Measurements from ENCODE around the gene VPS9D1. TPM values are rescaled to one million over a fixed set of nuclear protein-coding genes. Genes with fewer than 3 reads are reported as not detected.

Gene VPS9D1
- total RNA-seq, 5 donors from 2014 or later (not counting 1 experiment from before 2014, with no cell fraction given) = 15.5 to 28.8 (median 24.5) TPM

GRCh38 chr16:89737341-89738071, 16.8 kb upstream of the VPS9D1 start:
- H3K27me3 ChIP-seq (replicated peaks in 1 of 2; ENCODE audit: control insufficient read depth in 2 of 2, extremely low read depth in 1 of 2, insufficient read depth in 2 of 2, low read length in 1 of 2) = no peaks in the 10 kb centered on the region
- DNase-seq = peak in 33 of 35 experiments; percentile 32 to 77 (median 50)
- H3K27ac ChIP-seq (ENCODE audit: low read length) = peak overlapping the region; percentile 36
- no peaks in the 10 kb centered on the region for H3K9me3 ChIP-seq
- ChIA-PET CTCF (interaction anchor here in 1 of 2 donors (1.0 to 1.7 kb wide), 5 partner anchors 13 to 127 kb away, joined by 3 to 14 read pairs (median 7); no protein-coding TSS in a partner anchor), POLR2A (interaction anchor here (0.6 to 1.7 kb wide), 4 partner anchors 8 to 24 kb away, joined by 3 to 6 read pairs (median 4); no protein-coding TSS in a partner anchor)
- H3K4me1 ChIP-seq (ENCODE audit: control insufficient read depth in 1 of 2, extremely low read depth in 1 of 2, insufficient read depth in 2 of 2, low read length in 2 of 2) = peaks cover 21 to 71% of the 10 kb centered on the region in 2 experiments
- H3K27ac Mint-ChIP-seq = peak overlapping the region; percentile 65 to 80
- H3K9me3 Mint-ChIP-seq = no peaks in the 10 kb centered on the region
- H3K4me1 Mint-ChIP-seq = peaks cover 44 to 64% (median 46%) of the 10 kb centered on the region in 3 donors
- H3K36me3 ChIP-seq (ENCODE audit: control insufficient read depth in 2 of 2, extremely low read depth in 1 of 2, insufficient read depth in 1 of 2, low read length in 1 of 2) = peaks cover 43 to 86% of the 10 kb centered on the region in 2 donors
- no peak overlapping the region for H3K4me3 ChIP-seq (ENCODE audit: control insufficient read depth in 1 of 2, extremely low read depth in 1 of 2, low read length in 1 of 2)
- no peaks in the 10 kb centered on the region for H3K27me3 Mint-ChIP-seq
- 62% methylated on average over 16 of the region's 20 CpGs for WGBS (ENCODE audit: insufficient coverage)
- ATAC-seq (replicated peaks in 1 of 4) = peak; percentile 54 to 86 (median 61)
- H3K36me3 Mint-ChIP-seq = peaks cover 42% of the 10 kb centered on the region
- H3K4me3 Mint-ChIP-seq = peak overlapping the region in 2 of 3 donors; percentile 3 to 53

GRCh38 chr16:89736554-89736953, 15.9 kb upstream of the VPS9D1 start:
- Mint-ChIP-seq H3K27me3 (no peaks in the 10 kb centered on the region), H3K27ac (peak overlapping the region; percentile 65 to 80), H3K4me3 (peak overlapping the region in 1 of 3 donors; percentile 53), H3K4me1 (peaks cover 53 to 71% (median 55%) of the 10 kb centered on the region in 3 donors), H3K9me3 (no peaks in the 10 kb centered on the region), H3K36me3 (peaks cover 47% of the 10 kb centered on the region)
- DNase-seq (no peak), ATAC-seq (replicated peaks in 1 of 4) (no peak)
- Histone ChIP-seq H3K4me3 (ENCODE audit: control insufficient read depth in 1 of 2, extremely low read depth in 1 of 2, low read length in 1 of 2) (no peak overlapping the region), H3K9me3 (no peaks in the 10 kb centered on the region), H3K27me3 (replicated peaks in 1 of 2; ENCODE audit: control insufficient read depth in 2 of 2, extremely low read depth in 1 of 2, insufficient read depth in 2 of 2, low read length in 1 of 2) (no peaks in the 10 kb centered on the region), H3K4me1 (ENCODE audit: control insufficient read depth in 1 of 2, extremely low read depth in 1 of 2, insufficient read depth in 2 of 2, low read length in 2 of 2) (peaks cover 21 to 80% of the 10 kb centered on the region in 2 experiments), H3K27ac (ENCODE audit: low read length) (peak overlapping the region; percentile 36), H3K36me3 (ENCODE audit: control insufficient read depth in 2 of 2, extremely low read depth in 1 of 2, insufficient read depth in 1 of 2, low read length in 1 of 2) (peaks cover 46 to 93% of the 10 kb centered on the region in 2 donors)
- ChIA-PET CTCF (interaction anchor here (0.7 to 1.7 kb wide), 4 partner anchors 12 to 128 kb away, joined by 4 to 7 read pairs (median 6); no protein-coding TSS in a partner anchor), POLR2A (interaction anchor here (1.2 to 1.7 kb wide), 2 partner anchors 13 to 25 kb away, joined by 4 read pairs; no protein-coding TSS in a partner anchor)
- WGBS (ENCODE audit: insufficient coverage) = 100% methylated on average over 1 of the region's 3 CpGs

DNA sequence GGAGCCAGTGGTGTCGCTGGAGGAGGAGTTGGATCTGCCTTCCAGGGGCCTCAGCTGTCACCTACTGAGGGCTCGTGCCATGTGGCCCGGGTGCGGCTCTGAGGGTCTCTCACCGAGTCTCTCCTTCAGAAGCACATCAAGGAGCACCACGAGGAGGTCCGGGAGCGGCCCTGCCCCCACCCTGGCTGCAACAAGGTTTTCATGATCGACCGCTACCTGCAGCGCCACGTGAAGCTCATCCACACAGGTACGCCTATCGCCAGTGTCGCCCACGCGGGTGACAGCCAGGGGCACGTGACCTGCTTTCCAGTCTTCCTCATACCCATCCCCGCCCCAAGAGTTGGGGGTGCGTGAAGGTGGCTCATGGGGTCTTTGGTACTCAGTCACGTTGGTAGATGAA, 13.1 kb upstream of the VPS9D1 start:
- ATAC-seq (replicated peaks in 1 of 4) = no peak

DNA sequence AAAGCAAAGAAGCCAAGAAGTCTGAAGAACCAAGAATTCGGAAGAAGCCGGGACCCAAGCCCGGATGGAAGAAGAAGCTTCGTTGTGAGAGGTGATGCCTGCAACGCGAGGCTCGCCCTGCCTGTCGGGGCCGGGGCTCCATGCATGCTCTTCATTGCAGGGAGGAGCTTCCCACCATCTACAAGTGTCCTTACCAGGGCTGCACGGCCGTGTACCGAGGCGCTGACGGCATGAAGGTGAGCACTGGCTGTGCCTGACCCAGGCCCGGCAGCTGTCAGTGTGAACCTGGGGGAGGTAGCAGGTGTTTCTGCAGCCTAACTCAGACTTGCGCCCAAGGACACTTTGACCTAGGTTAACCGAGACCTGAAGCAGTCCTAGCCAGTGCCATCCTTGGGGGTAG, 12.6 kb upstream of the VPS9D1 start:
- POLR2A ChIA-PET = no interaction called here
- Histone ChIP-seq H3K27ac (ENCODE audit: low read length) (no peak overlapping the region), H3K36me3 (ENCODE audit: control insufficient read depth in 2 of 2, extremely low read depth in 1 of 2, insufficient read depth in 1 of 2, low read length in 1 of 2) (peaks cover 39 to 95% of the 10 kb centered on the region in 2 donors), H3K4me1 (ENCODE audit: control insufficient read depth in 1 of 2, extremely low read depth in 1 of 2, insufficient read depth in 2 of 2, low read length in 2 of 2) (peaks cover 21 to 98% of the 10 kb centered on the region in 2 experiments), H3K27me3 (replicated peaks in 1 of 2; ENCODE audit: control insufficient read depth in 2 of 2, extremely low read depth in 1 of 2, insufficient read depth in 2 of 2, low read length in 1 of 2) (no peaks in the 10 kb centered on the region), H3K9me3 (no peaks in the 10 kb centered on the region), H3K4me3 (ENCODE audit: control insufficient read depth in 1 of 2, extremely low read depth in 1 of 2, low read length in 1 of 2) (no peak overlapping the region)
- CTCF ChIA-PET = no interaction called here
- ATAC-seq (replicated peaks in 1 of 4) (no peak), DNase-seq (no peak)
- Mint-ChIP-seq H3K27ac (peak overlapping the region in 1 of 2 donors; percentile 39), H3K27me3 (no peaks in the 10 kb centered on the region), H3K9me3 (no peaks in the 10 kb centered on the region), H3K4me1 (peaks cover 64 to 74% (median 66%) of the 10 kb centered on the region in 3 donors), H3K4me3 (peak overlapping the region in 1 of 3 donors; percentile 34), H3K36me3 (peaks cover 49% of the 10 kb centered on the region)
- WGBS (ENCODE audit: insufficient coverage) = 84% methylated on average over 7 of the region's 17 CpGs

More for the DNA sequence above, 13.1 kb upstream of the VPS9D1 start:
- Mint-ChIP-seq H3K27me3 (no peaks in the 10 kb centered on the region), H3K4me3 (no peak overlapping the region), H3K27ac (no peak overlapping the region), H3K36me3 (peaks cover 51% of the 10 kb centered on the region), H3K9me3 (no peaks in the 10 kb centered on the region), H3K4me1 (peaks cover 66 to 78% (median 68%) of the 10 kb centered on the region in 3 donors)
- no peak for DNase-seq
- H3K9me3 ChIP-seq = no peaks in the 10 kb centered on the region
- CTCF ChIA-PET = no interaction called here
- WGBS (ENCODE audit: insufficient coverage) = 98% methylated on average over 12 of the region's 21 CpGs
- POLR2A ChIA-PET = no interaction called here
- no peaks in the 10 kb centered on the region for H3K27me3 ChIP-seq (replicated peaks in 1 of 2; ENCODE audit: control insufficient read depth in 2 of 2, extremely low read depth in 1 of 2, insufficient read depth in 2 of 2, low read length in 1 of 2)
- no peak overlapping the region for H3K27ac ChIP-seq (ENCODE audit: low read length)
- H3K4me1 ChIP-seq (ENCODE audit: control insufficient read depth in 1 of 2, extremely low read depth in 1 of 2, insufficient read depth in 2 of 2, low read length in 2 of 2) = peaks cover 21 to 100% of the 10 kb centered on the region in 2 experiments
- H3K4me3 ChIP-seq (ENCODE audit: control insufficient read depth in 1 of 2, extremely low read depth in 1 of 2, low read length in 1 of 2) = no peak overlapping the region
- H3K36me3 ChIP-seq (ENCODE audit: control insufficient read depth in 2 of 2, extremely low read depth in 1 of 2, insufficient read depth in 1 of 2, low read length in 1 of 2) = peaks cover 41 to 96% of the 10 kb centered on the region in 2 donors

GRCh38 chr16:89732918-89733242, 12.2 kb upstream of the VPS9D1 start:
- no peaks in the 10 kb centered on the region for H3K27me3 Mint-ChIP-seq
- Histone ChIP-seq H3K4me1 (ENCODE audit: control insufficient read depth in 1 of 2, extremely low read depth in 1 of 2, insufficient read depth in 2 of 2, low read length in 2 of 2) (peaks cover 18 to 96% of the 10 kb centered on the region in 2 experiments), H3K9me3 (no peaks in the 10 kb centered on the region), H3K36me3 (ENCODE audit: control insufficient read depth in 2 of 2, extremely low read depth in 1 of 2, insufficient read depth in 1 of 2, low read length in 1 of 2) (peaks cover 38 to 94% of the 10 kb centered on the region in 2 donors), H3K27me3 (replicated peaks in 1 of 2; ENCODE audit: control insufficient read depth in 2 of 2, extremely low read depth in 1 of 2, insufficient read depth in 2 of 2, low read length in 1 of 2) (no peaks in the 10 kb centered on the region), H3K27ac (ENCODE audit: low read length) (no peak overlapping the region), H3K4me3 (ENCODE audit: control insufficient read depth in 1 of 2, extremely low read depth in 1 of 2, low read length in 1 of 2) (no peak overlapping the region)
- peaks cover 62 to 72% (median 64%) of the 10 kb centered on the region in 3 donors for H3K4me1 Mint-ChIP-seq
- ChIA-PET POLR2A (no interaction called here), CTCF (no interaction called here)
- ATAC-seq (replicated peaks in 1 of 4) (no peak), DNase-seq (no peak)
- H3K4me3 Mint-ChIP-seq = peak overlapping the region in 1 of 3 donors; percentile 34
- no peaks in the 10 kb centered on the region for H3K9me3 Mint-ChIP-seq
- peak overlapping the region in 1 of 2 donors; percentile 39 for H3K27ac Mint-ChIP-seq
- WGBS (ENCODE audit: insufficient coverage) = 95% methylated on average over 9 of the region's 9 CpGs
- peaks cover 46% of the 10 kb centered on the region for H3K36me3 Mint-ChIP-seq

GRCh38 chr16:89732142-89732917, 11.6 kb upstream of the VPS9D1 start:
- CTCF ChIA-PET = no interaction called here
- peak overlapping the region in 1 of 3 donors; percentile 50 for H3K4me3 Mint-ChIP-seq
- no peaks in the 10 kb centered on the region for H3K9me3 ChIP-seq
- H3K36me3 Mint-ChIP-seq = peaks cover 41% of the 10 kb centered on the region
- ATAC-seq (replicated peaks in 1 of 4) = no peak
- H3K36me3 ChIP-seq (ENCODE audit: control insufficient read depth in 2 of 2, extremely low read depth in 1 of 2, insufficient read depth in 1 of 2, low read length in 1 of 2) = peaks cover 34 to 96% of the 10 kb centered on the region in 2 donors
- no peak overlapping the region for H3K4me3 ChIP-seq (ENCODE audit: control insufficient read depth in 1 of 2, extremely low read depth in 1 of 2, low read length in 1 of 2)
- no peak overlapping the region for H3K27ac ChIP-seq (ENCODE audit: low read length)
- peaks cover 62 to 72% (median 64%) of the 10 kb centered on the region in 3 donors for H3K4me1 Mint-ChIP-seq
- H3K27me3 ChIP-seq (replicated peaks in 1 of 2; ENCODE audit: control insufficient read depth in 2 of 2, extremely low read depth in 1 of 2, insufficient read depth in 2 of 2, low read length in 1 of 2) = no peaks in the 10 kb centered on the region
- no peaks in the 10 kb centered on the region for H3K9me3 Mint-ChIP-seq
- DNase-seq = no peak
- peaks cover 17 to 96% of the 10 kb centered on the region in 2 experiments for H3K4me1 ChIP-seq (ENCODE audit: control insufficient read depth in 1 of 2, extremely low read depth in 1 of 2, insufficient read depth in 2 of 2, low read length in 2 of 2)
- no peaks in the 10 kb centered on the region for H3K27me3 Mint-ChIP-seq
- WGBS (ENCODE audit: insufficient coverage) = 93% methylated on average over 15 of the region's 24 CpGs
- POLR2A ChIA-PET = no interaction called here
- peak overlapping the region; percentile 76 to 78 for H3K27ac Mint-ChIP-seq

Measured in T-cell (primary cell).